Measurements from ENCODE around the gene GRK6.

- TF ChIP-seq CTCF (IDR thresholded peaks at IDR 0.05) (no peak), POLR2A (IDR thresholded peaks at IDR 0.05) (no peak)
Observed at GRCh38 chr5:177440990-177441780, 14.7 kb downstream of the GRK6 start.
